HL-60/S4 (cell line): ENCODE results near the gene ZP3.
"Not testable (repeated sequence)": the region's sequence is repeated elsewhere in the genome, so short reads cannot be mapped to it uniquely, and the experiment has no call there.

ENCODE experiments used
- in situ Hi-C: fragments of 300-500 bp; cut with MboI; formaldehyde crosslinking; loops from 2 replicates; pipeline ENCODE4 v1.14.3; 2022; ENCODE audit warnings: low sequenced_read_pairs

The ZP3 gene

DNA sequence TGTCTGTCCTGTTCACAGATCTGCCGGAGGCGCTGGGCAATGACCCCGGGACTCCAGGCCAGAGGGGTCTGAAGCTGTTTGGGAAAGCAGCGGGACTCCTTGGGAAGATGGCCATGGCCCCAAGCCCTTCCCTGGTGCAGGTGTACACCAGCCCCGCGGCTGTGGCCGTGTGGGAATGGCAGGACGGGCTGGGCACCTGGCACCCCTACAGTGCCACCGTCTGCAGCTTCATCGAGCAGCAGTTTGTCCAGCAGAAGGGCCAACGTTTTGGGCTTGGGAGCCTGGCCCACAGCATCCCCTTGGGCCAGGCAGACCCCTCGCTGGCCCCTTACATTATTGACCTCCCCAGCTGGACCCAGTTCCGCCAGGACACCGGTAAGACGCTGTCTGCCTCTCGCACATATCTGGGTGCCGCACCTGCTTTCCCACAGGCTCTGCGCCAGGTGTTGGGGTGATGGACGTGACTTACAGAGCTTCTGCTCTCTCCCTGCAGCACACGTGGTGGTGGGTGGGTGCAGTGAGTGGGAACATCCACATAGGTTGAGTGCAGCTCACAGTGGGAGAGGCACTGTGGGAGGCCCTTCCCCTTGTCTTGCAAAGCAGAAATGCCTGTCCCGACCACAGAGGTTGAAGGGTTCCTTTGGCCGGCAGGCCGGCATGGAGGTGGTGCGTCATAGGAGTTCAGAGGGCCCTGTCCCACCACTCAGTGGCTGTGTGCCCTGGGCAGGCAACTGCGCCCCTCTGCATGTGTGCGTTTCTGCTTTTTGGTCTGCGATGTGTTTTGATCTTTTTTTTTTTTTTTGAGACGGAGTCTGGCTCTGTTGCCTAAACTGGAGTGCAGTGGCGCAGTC is 55.9 kb downstream of the ZP3 start:
- in situ Hi-C loops: not testable (repeated sequence)

DNA sequence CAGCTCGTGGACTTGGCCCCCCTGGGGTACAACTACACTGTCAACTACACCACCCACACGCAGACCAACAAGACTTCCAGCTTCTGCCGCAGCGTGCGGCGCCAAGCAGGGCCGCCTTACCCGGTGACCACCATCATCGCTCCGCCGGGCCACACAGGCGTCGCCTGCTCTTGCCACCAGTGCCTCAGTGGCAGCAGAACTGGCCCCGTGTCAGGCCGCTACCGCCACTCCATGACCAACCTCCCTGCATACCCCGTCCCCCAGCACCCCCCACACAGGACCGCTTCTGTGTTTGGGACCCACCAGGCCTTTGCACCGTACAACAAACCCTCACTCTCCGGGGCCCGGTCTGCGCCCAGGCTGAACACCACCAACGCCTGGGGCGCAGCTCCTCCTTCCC is 57.9 kb downstream of the ZP3 start:
- in situ Hi-C loops: not testable (repeated sequence)

DNA sequence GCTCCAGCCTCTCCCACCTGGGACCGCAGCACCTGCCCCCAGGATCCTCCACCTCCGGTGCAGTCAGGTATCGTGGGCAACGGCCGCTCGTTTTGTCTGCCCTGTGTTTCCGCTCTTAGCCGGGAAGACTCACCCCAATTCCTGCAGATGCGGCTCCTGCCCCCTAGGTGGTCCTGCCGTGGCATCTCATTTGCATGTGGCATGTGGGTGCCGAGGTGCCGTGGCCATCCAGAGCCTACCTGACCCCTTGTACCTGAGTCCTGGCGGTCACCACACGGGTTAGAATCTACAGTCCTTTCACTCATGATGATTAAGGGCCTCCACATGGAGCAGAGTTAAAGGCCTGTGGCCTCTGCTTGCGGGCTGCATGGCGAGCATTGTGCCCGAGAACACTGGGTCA is 58.3 kb downstream of the ZP3 start:
- in situ Hi-C loops: not testable (repeated sequence)

DNA sequence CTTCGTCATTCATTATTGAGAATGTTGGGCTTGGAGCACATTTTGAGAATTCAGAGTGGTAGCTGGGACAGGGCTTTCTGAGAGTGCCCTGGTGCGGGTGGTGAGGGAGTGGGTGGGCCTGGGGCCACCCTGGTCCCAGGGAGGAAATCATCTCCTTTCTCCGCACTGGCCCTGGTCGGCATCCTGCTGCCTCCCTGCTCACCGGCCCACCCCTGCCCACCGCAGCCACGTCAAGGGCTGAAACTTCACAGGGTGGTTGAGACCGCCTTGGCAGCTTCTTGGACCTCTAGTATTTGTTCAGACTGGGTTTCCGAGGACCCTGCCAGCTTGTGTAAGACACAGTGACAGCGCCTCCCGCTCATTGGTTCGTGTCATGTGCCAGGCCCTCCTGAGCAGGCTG is 59.7 kb downstream of the ZP3 start:
- in situ Hi-C loops: not testable (repeated sequence)

DNA sequence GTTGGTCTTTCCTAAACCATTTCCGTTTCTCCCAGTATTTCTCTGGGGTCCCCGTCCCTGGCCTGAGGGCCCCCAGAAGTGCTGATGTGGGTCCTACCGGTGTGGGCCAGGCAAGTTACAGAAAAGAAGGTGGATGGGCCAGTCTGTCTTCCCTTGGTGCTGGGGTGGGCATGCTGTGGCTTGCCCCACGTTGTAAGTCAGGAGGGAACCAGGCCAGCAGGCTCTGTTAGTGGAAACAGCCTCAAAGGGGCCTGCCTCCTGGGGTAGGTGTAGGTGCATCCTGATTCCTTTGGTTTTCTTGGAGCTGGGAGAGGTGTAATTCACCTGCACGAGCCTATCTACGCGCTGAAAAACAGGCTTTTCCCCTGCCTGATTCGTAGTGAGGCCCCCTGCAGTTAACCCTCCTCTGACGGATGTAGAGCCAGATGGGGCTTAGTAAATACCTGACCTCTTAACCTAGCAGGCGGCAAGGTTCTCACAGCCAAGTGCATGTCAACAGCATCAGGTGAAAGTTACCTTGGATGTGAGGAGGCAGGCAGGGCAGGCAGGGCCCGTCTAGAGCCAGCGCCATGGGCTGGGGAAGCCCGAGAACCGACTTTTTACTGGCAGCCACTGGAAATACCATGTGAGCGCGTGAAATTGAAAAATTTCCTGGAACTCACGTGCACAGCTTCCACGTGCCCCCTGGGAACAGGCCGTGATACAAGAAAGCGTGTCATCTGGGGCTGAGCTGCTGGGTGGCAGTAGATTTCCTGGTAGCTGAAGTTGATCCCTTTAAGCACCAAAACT is 61.3 kb downstream of the ZP3 start:
- in situ Hi-C loops: not testable (repeated sequence)

DNA sequence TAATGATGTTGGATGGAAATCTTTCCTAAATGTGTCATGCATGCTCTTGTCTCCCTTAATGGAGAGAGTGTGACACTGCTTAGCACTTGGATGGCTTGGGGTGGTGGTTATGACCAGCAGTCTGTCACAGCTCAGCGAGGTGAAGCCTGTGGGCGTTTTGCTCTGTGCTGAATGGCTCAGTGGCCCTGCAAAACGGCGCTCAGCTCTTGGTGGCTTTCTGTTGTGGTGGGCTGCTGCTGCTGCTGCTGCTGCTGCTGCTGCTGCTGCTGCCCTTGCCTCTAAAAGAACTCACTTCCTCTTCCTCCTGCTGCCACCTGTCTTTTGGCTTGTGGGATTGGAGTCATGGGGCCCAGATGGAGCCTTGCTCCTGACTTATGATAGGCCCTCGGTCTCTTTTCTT is 61.9 kb downstream of the ZP3 start:
- in situ Hi-C loops: not testable (repeated sequence)

GRCh38 chr7:76487969-76488368 is 63.2 kb downstream of the ZP3 start:
- in situ Hi-C loops: not testable (repeated sequence)
